Amygdala (tissue), 56 donors: ENCODE data around the gene LPCAT1.
"Not testable (repeated sequence)": the region's sequence is repeated elsewhere in the genome, so short reads cannot be mapped to it uniquely, and the experiment has no call there.

Experiments used
- DNase-seq, 56 donors: peaks; one replicate each; lab custom pipeline; 2025; lab: John Stamatoyannopoulos, UW

Gene LPCAT1

GRCh38 chr5:1484730-1485578 lies 38.8 kb downstream of the LPCAT1 start:
- no peak for DNase-seq

DNA sequence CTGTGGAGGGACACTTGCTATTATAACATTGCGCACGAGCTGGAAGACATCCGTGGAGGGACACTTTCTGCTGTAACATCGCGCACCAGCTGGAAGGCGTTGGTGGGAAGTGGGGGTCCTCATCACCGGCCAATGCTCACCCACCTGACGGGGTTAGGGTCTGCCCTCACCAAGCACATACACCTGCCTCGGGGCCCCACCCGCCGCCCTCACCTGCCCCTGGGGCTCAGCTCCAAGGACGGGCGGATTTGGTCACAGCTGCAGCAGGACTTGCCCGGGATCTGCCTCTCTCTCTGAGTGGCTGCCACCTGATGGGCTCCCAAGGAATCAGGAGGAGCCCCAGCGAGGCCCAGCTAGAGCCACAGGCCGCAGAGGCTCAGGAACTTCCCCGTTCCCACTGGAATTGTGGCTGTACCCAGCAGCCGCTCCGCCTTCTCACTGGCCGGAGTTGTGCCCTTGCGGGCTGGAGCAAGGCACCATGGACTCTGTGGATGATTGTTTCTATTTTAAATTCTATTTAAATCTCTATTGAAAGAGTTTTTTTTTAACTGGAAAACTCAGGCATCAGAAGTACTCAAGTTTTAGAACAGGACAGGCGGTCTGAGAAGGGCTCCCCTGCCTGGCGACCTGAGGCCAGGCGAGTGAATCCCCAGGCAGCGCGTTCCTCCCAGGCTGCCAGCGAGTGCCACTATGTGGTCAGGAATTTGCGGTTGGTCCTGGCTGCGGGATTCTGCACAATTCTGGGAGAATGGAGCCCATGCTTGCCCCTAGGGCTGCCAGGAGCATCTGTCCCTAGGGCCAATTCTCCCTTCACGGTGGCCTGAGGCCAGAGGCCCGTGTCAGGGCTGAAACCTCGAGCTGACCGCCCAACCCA lies 39.7 kb downstream of the LPCAT1 start:
- no peak for DNase-seq

DNA sequence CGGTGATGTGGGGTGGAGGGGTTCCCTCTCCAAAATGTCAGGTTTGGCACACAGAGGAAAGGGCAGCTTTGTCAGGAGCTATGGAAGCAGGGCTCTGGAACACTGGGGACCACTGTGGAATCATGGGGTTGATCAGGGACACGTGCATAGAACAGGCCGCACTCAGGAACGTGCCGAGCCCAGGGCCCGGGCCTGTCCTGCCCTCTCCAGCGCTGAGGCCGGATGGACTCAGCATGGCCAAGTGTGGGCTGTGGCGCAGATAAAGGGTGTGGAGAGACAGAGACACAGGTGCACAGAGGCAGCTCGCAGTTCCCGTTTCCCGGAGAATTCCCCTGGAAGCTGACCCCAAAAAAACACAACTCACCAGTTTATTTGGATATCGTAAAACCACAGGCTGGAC lies 40.7 kb downstream of the LPCAT1 start:
- DNase-seq, result no peak

DNA sequence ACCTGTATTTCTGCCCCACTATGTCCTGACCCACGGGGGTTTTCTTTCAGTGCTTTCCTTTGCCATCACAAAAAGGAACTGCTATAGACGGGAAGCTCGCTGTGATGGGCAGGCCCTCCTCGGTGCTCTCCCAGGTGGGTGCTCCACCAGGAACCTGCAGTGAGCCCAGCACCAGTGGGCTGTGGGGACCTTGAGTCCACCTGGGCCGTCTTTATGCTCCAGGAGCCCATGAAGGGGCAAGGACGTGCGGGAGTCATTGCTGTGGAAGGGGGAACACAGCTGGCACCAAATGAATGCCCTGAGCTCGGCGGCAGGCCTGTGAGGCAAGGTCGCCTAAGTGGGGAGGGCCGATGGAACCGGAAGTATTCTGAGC lies 41.8 kb downstream of the LPCAT1 start:
- no peak for DNase-seq

DNA sequence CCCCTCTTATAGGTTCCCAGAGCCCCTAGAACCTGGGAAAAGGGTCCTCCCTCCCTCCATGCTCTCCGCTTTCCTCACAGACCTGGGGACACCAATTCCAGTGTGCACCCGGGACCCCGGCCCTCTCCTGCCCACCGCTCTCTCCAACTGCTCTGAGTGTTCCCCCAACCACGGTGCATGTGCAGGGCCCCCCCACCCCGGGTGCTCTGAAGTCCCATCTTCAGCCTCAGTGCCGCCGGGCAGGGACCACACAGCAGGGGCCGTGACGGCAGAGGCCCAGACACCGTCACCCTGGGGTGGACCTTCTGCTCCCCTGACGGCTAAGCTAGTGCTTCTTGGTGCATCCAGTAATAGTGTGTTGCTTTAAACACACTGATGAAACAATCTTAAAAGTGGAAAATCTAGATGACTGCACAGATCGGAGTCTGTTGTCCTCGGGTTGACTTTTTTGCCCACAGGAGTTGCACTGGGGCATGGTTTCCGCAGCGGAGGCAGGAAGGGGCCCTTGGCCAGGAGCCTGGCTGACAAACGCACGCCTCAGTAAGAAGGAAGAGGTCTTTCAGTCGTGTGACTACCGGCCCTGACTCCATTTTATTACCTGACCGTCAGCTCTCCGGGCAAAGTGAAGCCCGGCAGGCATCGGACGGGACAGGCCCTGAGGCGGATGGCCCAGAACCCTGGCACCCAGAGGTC lies 42.3 kb downstream of the LPCAT1 start:
- DNase-seq, result no peak

DNA sequence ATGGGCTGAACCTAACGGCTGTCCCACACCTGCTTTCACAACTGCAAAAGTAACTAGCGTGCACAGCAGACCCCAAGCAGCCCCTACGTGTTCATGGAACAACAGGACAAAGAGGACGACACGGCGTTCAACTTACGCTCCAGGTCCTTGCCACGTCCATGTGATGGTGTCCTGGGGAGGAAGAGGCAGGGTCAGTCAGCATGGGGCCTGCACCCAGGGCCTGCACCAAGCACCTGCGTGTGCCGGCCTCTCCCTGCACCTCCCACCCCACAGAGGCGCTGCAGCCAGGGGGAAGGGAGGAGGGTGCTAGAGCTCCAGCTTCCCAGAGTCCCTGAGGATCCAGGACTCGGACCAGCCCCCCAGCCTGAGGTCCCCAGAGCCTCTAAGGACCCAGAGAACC lies 43.0 kb downstream of the LPCAT1 start:
- no peak for DNase-seq

- peak in 21 of 56 donors; percentile 6 to 48 (median 29) for DNase-seq
Observed at GRCh38 chr5:1480217-1480616, 43.5 kb downstream of the LPCAT1 start.

DNA sequence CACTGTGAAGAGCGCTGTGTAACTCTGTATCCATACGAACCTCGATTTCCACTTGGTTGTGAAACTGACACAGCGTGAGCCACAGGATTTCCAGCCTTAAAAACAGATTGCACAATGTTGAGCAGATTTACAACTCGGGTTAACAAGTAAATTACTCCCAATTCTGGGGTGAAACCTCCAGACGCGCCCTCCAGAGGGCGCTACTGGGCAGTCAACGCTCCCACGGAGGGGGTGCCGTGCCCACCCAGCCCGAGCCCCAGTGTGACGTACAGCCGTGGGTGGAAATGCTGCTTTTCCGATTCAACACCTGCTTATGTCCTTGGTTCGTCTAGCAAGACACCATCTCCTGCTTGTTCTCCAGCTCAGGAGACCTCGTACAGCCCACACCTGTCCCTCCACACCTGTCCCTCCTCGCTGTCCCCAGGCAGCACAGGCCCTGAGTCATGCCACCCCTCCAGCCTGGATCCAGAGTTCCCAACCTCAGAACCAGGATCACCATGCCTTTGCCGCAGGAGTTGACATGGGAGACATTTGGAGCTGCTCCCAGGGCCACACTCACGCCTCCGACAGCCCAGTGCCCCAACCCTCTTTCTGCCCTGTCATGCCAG lies 44.1 kb downstream of the LPCAT1 start:
- peak in 7 of 56 donors; percentile 10 to 38 (median 25) for DNase-seq

DNA sequence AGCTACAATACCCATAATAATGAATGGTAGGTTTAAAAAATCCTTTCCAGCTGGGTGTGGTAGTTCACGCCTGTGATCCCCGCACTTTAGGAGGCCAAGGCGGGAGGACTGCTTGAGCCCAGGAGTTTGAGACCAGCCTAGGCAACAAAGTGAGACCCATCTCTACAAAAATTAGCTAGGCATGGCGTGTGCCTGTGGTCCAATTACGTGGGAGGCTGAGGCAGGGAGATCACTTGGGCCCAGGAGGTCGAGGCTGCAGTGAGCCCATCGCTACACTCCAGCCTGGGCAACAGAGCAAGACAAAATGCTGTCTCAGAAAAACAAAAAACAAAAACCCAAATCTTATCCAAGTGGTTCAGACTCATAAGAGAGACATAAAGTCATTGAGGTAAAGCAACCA lies 44.7 kb downstream of the LPCAT1 start:
- DNase-seq, result no peak

DNA sequence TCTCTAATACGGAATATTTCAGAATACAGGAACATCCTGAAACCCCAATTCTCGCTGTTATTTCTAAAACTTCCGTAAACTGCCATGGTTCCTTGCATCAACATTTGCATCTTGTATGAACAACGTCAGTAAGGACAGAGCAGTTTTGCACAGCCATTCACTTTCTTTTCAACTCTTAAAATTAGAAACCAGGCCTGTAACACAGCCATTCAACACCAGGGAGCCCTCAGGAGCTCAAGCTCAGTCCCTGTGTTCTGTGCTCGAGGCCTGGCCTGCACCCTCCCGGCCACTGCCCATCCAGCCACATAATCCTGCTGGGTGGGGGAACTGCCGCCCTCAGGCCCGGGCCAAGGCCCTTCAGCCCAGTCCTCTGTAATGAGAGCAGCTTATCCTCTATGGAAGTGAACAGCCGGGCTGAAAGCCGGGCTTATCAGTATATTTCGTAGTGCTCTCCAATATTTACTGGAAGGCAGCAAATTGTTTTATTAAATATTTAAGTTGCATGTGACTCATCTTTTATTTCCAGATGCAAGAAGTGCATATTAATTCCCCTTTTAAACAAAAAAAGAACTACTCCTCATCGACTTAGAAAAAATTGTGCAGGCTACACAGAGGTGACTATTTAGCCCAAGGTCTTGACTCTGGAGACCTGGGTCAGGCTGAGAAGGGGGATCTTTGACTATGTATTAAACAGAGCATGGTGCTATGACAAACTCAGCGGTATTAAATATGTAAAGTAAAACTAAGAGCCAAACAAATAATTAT lies 45.3 kb downstream of the LPCAT1 start:
- DNase-seq, result no peak

DNA sequence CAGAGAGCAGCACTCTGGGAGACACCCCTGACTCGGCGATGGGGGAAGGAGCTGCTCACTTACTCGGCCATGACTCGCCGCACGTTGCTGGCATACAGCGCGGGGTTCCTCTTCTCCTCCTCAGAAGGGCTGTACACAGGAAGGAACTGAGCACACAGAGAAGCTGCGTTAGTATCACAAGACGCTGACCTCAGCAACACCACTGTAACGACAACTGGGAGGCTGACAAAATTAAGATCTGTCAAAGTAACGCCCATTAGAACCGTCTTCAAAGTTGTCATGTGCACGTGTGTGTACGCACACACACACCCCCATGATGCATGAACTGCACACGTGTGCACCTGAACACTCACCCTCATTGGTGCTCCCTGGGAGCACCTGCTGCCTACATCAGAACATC lies 46.4 kb downstream of the LPCAT1 start:
- DNase-seq, result peak in 21 of 56 donors; percentile 16 to 69 (median 31)

- no peak for DNase-seq
Observed at GRCh38 chr5:1476967-1477310, 46.8 kb downstream of the LPCAT1 start.

GRCh38 chr5:1476181-1476966 lies 47.4 kb downstream of the LPCAT1 start:
- no peak for DNase-seq

DNA sequence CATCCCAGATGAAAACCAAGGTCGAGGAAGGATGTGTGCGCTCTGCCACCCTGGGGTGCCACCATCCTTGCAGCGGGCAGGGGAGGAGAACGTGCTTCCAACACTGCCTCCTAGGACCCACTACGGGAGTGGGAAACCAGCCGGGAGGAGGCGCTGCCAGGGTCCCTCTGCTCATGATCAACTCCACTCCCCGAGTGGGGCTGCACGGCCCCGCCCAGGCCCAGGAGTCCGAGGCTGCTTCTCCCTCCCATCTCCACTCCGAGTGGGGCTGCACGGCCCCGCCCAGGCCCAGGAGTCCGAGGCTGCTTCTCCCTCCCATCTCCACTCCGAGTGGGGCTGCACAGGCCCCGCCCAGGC lies 48.2 kb downstream of the LPCAT1 start:
- DNase-seq, result not testable (repeated sequence)

DNA sequence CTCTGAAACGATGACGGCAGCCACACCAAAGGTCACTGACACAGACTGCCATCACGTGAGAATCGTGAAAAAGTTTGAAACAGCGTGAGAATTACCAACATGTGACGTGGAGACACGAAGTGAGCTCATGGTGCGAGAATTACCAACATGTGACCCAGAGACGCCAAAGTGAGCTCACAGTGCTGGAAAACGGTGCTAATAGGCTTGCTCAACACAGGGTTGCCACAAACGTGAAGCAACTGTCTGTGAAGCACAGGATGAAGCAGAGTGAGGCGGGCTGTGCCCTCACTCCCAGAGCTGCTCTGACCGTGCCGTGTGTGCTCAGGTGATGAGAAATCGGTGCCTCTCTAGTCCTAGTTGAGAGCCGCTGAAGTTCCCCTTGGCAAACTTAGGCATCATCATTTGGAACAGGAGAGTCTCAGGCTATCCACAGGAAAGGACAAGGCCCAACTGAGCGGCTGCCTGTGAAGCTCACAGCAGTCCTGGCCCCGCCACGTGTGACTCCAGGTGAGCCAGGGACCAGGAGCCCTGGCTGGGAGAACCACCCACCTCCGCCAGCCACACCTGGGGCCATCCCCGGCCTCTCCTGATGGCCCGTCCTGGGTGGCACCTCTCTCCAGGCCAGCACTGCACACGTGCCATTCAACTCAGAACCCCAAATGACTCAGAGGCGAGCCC lies 48.8 kb downstream of the LPCAT1 start:
- no peak for DNase-seq

DNA sequence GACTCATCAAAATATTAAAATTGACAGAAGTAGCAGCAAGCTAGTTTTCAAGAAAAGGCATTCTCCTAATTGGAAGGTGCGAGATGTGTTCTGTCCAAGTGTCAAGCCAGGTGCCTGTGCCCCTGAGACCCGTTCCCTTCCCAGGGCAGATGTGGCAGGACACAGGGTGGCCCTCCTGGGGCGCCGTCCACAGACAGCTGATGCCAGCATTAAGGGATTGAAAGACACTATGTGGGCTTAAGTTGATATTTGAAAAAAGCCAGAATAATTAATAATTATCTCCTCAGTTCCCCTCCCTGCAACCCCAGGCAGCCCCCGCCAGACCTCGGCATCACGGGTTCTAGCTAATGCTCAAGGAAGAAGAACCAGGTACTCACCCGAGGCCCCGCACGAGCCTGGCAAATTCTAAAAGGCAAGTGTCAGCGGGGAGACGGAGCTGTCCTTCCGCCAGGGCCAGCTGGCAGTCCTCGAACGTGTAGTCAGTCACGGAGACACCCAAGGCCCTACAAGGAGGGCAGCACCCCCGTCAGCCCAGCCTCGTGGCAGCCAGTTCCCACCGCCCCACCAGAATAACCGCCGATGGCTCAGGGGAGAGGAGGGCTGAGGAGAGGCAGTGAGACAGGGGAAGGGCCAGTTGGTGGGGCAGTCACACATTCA lies 49.4 kb downstream of the LPCAT1 start:
- no peak for DNase-seq

- DNase-seq, result no peak
Observed at GRCh38 chr5:1473746-1474145, 50.0 kb downstream of the LPCAT1 start.

DNA sequence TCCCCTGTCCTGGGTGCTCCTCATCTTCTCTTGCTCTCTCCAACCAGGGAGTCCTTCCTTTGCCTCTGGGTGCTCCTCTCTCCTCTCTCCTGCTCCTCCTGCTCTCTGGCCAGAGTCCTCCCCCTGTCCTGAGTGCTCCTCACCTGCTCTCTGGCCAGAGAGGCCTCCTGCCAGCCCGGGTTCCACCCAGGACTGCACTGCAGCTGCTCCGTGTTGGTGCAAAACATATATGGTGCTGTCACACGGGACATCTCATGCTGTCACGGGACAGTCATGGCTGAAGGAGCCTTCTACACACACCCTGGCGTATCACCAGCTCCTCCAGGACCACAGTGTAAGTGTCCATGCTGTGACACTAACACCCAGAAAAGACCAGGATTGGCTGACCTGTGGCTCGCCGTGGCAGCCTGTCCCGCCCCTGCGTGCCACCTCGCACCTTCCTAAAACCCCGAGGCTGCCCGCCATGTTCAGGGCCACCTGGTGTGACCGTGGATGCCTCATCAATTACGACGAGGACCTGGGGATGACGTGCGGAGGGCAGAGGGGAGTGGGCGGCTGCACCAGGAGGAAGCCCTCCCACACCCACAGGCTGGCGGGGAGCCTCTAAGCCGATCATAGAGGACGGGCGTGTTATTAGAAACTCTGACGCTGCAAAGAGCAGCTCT lies 50.7 kb downstream of the LPCAT1 start:
- no peak for DNase-seq
